Measurements from ENCODE around the gene CHKA.

GRCh38 chr11:68032003-68032402 lies 89.2 kb downstream of the CHKA start:
- TF ChIP-seq REST (IDR thresholded peaks at IDR 0.05; ENCODE audit: low read depth), result no peak
- no peak for TF ChIP-seq TEAD4 (IDR thresholded peaks at IDR 0.05)
- no peak for TF ChIP-seq YY1 (IDR thresholded peaks at IDR 0.05; ENCODE audit: low read depth)
- TF ChIP-seq RAD21 (IDR thresholded peaks at IDR 0.05; ENCODE audit: low read depth), result no peak
- no peak for TF ChIP-seq TCF12 (IDR thresholded peaks at IDR 0.05; ENCODE audit: low read depth)
- TF ChIP-seq EP300 (IDR thresholded peaks at IDR 0.05; ENCODE audit: borderline replicate concordance), result no peak
- TF ChIP-seq FOXM1 (IDR thresholded peaks at IDR 0.05; ENCODE audit: borderline replicate concordance, low read depth), result no peak
- TF ChIP-seq CREB1 (IDR thresholded peaks at IDR 0.05; ENCODE audit: low read depth), result no peak
- TF ChIP-seq MAX (IDR thresholded peaks at IDR 0.05), result no peak
- TF ChIP-seq EGR1 (IDR thresholded peaks at IDR 0.05), result no peak
- TF ChIP-seq TAF1 (IDR thresholded peaks at IDR 0.05; ENCODE audit: low read depth), result no peak
